NB4 (cell line): ENCODE measurements around the gene CLMP.

ENCODE experiments used
- MAX ChIP-seq: IDR thresholded peaks from 2 replicates; pipeline ENCODE4 v1.6.1; 2011; ENCODE audit warnings: low read depth, low read length
- POLR2A ChIP-seq: IDR thresholded peaks from 2 replicates; pipeline ENCODE4 v1.6.1; 2011; ENCODE audit warnings: mild to moderate bottlenecking; ENCODE audit not compliant: insufficient read length; ENCODE audit errors: extremely low read depth

GRCh38 chr11:123148965-123149364 is 46.1 kb downstream of the CLMP start:
- TF ChIP-seq MAX (no peak), POLR2A (no peak)
